Kidney (tissue), 14 donors: ENCODE data around the gene LTBR. TPM values are rescaled to one million over a fixed set of nuclear protein-coding genes. Genes with fewer than 3 reads are reported as not detected.

Experiments used
- DNase-seq, 5 donors: peaks; one replicate each; pipeline ENCODE4 v3.0.0-alpha.2; 2013 to 2020
- FAIRE-seq: peaks from 2 replicates; lab custom pipeline; 2012; peaks lifted over from hg19 to GRCh38; lab: Jason Lieb, UNC
- H3K27ac ChIP-seq, 2 donors: one replicate each; pipeline ENCODE4 v1.7.0; 2013; ENCODE audit warnings: low read depth in 2 of 2, low read length in 2 of 2, inconsistent platforms in 1 of 2
- H3K27me3 ChIP-seq: one replicate; pipeline ENCODE4 v1.7.1; 2013; ENCODE audit warnings: low read length, inconsistent platforms; ENCODE audit not compliant: control insufficient read depth, insufficient read depth
- H3K36me3 ChIP-seq, 3 donors: one replicate each; pipeline versions ENCODE4 v1.7.0 to v1.7.1; 2013; ENCODE audit warnings: low read length in 3 of 3, control low read depth in 1 of 3, inconsistent platforms in 1 of 3; ENCODE audit not compliant: insufficient read depth in 3 of 3, control insufficient read depth in 2 of 3
- H3K4me1 ChIP-seq, 3 donors: one replicate each; pipeline versions ENCODE4 v1.7.0 to v1.7.1; 2013; ENCODE audit warnings: low read length in 3 of 3, inconsistent platforms in 1 of 3, low read depth in 1 of 3; ENCODE audit not compliant: control insufficient read depth in 2 of 3, insufficient read depth in 2 of 3
- H3K4me3 ChIP-seq, 3 donors: one replicate each; pipeline versions ENCODE4 v1.7.0 to v1.8.1; 2013; ENCODE audit warnings: low read length in 3 of 3, control low read depth in 1 of 3, inconsistent platforms in 1 of 3
- H3K9ac ChIP-seq, 3 donors: one replicate each; pipeline versions ENCODE4 v1.7.0 to v1.7.1; 2013; ENCODE audit warnings: low read length in 3 of 3, control low read depth in 1 of 3, inconsistent platforms in 1 of 3
- H3K9me3 ChIP-seq, 3 donors: one replicate each; pipeline versions ENCODE4 v1.7.0 to v1.7.1; 2013; ENCODE audit warnings: low read length in 3 of 3, control low read depth in 1 of 3, inconsistent platforms in 1 of 3; ENCODE audit not compliant: control insufficient read depth in 2 of 3, insufficient read depth in 1 of 3
- CTCF ChIP-seq: IDR thresholded peaks from 3 replicates; pipeline ENCODE4 v1.5.1; 2012; ENCODE audit warnings: mild to moderate bottlenecking, moderate library complexity, borderline replicate concordance; ENCODE audit not compliant: insufficient read depth; ENCODE audit errors: extremely low read depth
- intact Hi-C: fragments of 100-400 bp; cut with DNase I; formaldehyde crosslinking; loops from one replicate; pipeline ENCODE4 v1.11.1; 2022
- polyA plus RNA-seq: library from polyadenylated mRNA; stranded (reverse); fragments of 350-450 nt; fragmentation: Illumina TruSeq; extraction: RNeasy Lipid Tissue Mini Kit (QIAGEN cat#74804); gene quantifications from one replicate; pipeline ENCODE4 v1.2.3, GENCODE V29; 2014; ENCODE audit warnings: low read depth, low replicate concordance; ENCODE audit not compliant: insufficient read depth
- total RNA-seq: library from RNA; stranded (reverse); fragmentation: NEBNext Ultra II Directional; extraction: Animal tissue kit (Norgen Biotek cat#: 25700); gene quantifications from one replicate; pipeline ENCODE4 v1.2.1, GENCODE V29; 2021
- donor health status: control.
- donor health status: control.
- donor health status: control.
- donor health status: control.
- donor health status: control.
- donor health status: DM: yes; HTN: yes; CAD: no.
- donor health status: Normal renal cell carcinoma (clear cell type).

Gene LTBR
- total and polyA plus RNA-seq, 2 donors from 2014 or later = 77.8 to 114 TPM

- no peak for FAIRE-seq
- no peak for TF ChIP-seq CTCF
- Histone ChIP-seq H3K27me3 (no peaks in the 10 kb centered on the region), H3K27ac (peak overlapping the region; percentile 92 to 93), H3K36me3 (peaks cover 0 to 5% (median 3%) of the 10 kb centered on the region in 3 donors), H3K4me1 (peaks cover 0 to 29% (median 26%) of the 10 kb centered on the region in 3 donors), H3K9me3 (no peaks in the 10 kb centered on the region), H3K9ac (peak overlapping the region in 1 of 3 donors; percentile 61), H3K4me3 (peak overlapping the region in 2 of 3 donors; percentile 49 to 72)
- DNase-seq = peak in 1 of 5 donors; percentile 91
- intact Hi-C loops = no loop called here
Measured at GRCh38 chr12:6364044-6364374, 20.0 kb upstream of the LTBR start.

GRCh38 chr12:6367065-6367968, 16.6 kb upstream of the LTBR start:
- Histone ChIP-seq H3K9me3 (no peaks in the 10 kb centered on the region), H3K27me3 (no peaks in the 10 kb centered on the region), H3K36me3 (no peaks in the 10 kb centered on the region), H3K4me1 (peaks cover 0 to 30% (median 18%) of the 10 kb centered on the region in 3 donors), H3K9ac (no peak overlapping the region), H3K4me3 (no peak overlapping the region), H3K27ac (peak overlapping the region in 1 of 2 donors; percentile 41)
- FAIRE-seq = no peak
- intact Hi-C loops = no loop called here
- DNase-seq = peak in 2 of 5 donors; percentile 31 to 58
- no peak for TF ChIP-seq CTCF

GRCh38 chr12:6367969-6368892, 15.7 kb upstream of the LTBR start:
- Histone ChIP-seq H3K4me3 (peak overlapping the region in 2 of 3 donors; percentile 25 to 29), H3K36me3 (no peaks in the 10 kb centered on the region), H3K9ac (peak overlapping the region in 2 of 3 donors; percentile 13 to 76), H3K4me1 (peaks cover 3 to 30% (median 18%) of the 10 kb centered on the region in 3 donors), H3K9me3 (no peaks in the 10 kb centered on the region), H3K27me3 (no peaks in the 10 kb centered on the region), H3K27ac (peak overlapping the region; percentile 55 to 86)
- FAIRE-seq (no peak), DNase-seq (peak in 1 of 5 donors; percentile 23)
- no peak for TF ChIP-seq CTCF
- intact Hi-C loops = no loop called here
